GOT3 (cell line): Measurements from ENCODE around the gene GRM1.

Source experiments
- DNase-seq: peaks from one replicate; lab custom pipeline; 2025; ENCODE audit warnings: mixed read lengths; lab: John Stamatoyannopoulos, UW

Gene GRM1

DNA sequence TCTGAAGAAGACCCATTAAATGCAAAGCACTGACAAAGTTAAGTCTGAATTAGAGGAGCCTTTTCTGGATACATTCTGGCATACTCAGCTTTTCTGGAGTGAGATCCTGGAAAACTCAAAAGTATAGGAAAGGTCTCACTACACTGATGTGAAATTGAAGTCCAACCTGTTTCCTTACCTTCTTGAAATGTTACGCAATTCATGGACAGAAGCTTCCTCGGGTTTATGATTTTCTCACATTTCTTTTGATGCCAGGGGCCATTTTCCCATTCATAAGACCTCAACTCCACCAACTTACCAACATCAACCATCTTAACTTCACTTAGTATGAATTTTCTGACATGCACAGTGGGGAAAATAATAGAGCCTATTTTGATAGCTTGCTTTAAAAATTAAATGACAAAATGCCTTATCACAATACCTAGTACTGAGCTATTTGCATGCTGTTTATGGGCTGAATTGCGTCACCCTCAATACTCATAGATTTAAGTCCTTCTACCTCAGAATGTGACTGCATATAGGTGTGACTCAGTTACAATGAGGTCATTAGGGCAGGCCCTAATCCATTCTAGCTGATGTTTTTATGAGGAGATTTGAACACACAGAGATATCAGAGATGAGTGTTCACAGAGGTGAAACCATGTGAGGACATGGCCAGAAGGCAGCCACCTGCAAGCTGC, 441.4 kb downstream of the GRM1 start:
- no peak for DNase-seq

DNA sequence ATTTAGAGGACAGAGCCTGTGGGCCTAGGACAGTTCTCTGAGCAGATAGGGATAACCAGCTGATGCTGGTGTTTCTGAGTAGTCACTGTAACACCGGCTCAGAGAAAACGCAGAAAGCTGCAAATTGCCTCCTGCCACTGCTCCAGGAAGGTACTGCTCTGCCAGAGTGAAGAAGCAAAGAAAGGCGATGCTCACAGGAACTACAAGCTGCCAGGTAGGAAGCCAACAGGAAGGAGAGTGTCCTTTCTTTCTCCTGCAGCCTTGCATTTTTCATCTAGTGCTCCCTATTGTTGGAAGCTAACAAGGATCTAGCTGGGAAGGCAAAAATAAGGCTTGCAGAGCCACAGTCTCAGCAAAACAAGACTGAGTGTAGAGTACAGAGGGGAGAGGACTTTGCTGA, 444.1 kb downstream of the GRM1 start:
- no peak for DNase-seq

DNA sequence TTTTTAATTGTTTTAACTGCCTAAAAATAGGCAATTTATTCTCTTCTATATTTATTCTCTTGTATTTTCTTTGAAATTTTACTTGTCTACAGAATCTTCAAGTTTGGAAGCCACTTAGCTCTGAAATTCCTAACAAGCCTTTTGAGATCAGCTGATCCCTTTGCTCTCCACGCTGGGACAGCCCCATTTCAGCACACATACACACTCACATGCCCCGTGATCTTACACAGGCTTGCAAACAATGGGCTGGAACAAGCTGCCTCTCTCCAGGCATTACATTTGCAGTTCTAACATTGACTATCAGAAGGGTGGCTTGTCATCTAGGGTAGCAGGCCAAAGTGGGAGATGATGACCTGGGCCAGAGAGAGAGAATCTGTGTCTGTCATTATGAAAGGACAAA, 452.7 kb downstream of the GRM1 start:
- no peak for DNase-seq

GRCh38 chr6:146484411-146484810, 455.5 kb downstream of the GRM1 start:
- no peak for DNase-seq
